Fibroblast of peridontal ligament (primary cell): Measurements from ENCODE around the gene CELSR1.
A peak's percentile ranks its signal among the peaks of the same experiment; 100 is the strongest.

Source experiments
- DNase-seq: peaks from one replicate; pipeline ENCODE4 v3.0.0-alpha.2; 2010; ENCODE audit errors: extremely low read depth

CELSR1 gene

GRCh38 chr22:46448333-46448732, 89.1 kb downstream of the CELSR1 start:
- no peak for DNase-seq

GRCh38 chr22:46447906-46448305, 89.5 kb downstream of the CELSR1 start:
- DNase-seq: no peak

GRCh38 chr22:46446799-46447198, 90.6 kb downstream of the CELSR1 start:
- peak; percentile 16 for DNase-seq

DNA sequence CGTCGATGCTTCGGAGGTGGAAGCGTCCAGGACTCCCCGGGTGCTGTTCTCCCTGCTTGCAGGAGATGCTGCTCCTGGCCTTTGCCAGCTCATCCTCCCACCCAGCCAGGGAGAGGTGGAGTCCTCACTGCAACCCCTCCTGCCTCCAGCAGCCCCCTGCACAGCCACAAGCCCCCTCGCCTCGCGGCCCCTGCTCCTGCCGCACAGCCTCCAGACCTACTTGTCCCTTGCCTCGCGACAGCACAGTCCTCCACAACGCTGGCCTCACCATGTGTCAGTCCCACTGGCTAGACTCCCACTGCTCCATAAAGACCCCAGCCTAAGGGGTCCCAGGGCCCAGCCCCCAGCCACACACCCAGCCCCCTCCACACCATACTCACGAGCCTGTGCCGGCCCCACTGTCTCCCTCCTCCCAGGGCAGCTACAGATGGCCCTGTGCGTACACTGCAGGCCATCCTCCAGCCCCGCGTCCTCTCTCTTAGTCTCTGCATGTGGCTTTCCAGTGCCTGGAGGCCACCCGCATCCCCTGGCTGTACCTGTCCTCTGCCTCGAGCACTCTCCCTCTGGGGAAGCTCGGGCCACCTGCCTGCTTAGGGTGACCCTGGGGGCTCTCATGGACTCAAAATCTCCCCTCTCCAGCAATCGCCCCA, 91.5 kb downstream of the CELSR1 start:
- no peak for DNase-seq

GRCh38 chr22:46444390-46444854, 93.0 kb downstream of the CELSR1 start:
- no peak for DNase-seq

DNA sequence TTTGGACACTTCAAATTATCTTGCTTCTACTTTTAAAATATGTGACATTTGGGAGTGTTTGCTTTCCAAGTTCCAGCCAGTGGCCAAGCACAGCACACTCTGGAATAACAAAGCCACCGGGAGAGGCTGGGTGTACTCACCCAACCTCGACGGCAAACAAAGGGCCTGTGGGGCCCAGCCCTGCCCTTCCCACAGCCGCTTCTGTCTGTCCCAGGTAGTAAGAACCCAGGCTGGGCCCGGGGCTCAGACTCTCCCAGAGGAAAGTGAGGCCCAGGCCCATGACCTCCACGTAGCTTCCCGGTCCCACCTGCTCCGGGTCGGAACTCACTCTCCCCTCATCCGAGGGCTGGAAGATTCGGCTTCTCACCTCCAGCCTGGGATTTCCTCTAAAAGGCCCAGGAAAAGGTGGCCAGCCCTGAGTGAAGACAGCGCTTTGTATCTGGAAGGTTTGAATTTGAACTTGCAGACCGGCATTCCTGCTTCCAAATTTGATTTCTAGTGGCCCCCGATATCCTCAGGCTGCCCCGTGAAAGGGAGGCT, 93.5 kb downstream of the CELSR1 start:
- no peak for DNase-seq

DNA sequence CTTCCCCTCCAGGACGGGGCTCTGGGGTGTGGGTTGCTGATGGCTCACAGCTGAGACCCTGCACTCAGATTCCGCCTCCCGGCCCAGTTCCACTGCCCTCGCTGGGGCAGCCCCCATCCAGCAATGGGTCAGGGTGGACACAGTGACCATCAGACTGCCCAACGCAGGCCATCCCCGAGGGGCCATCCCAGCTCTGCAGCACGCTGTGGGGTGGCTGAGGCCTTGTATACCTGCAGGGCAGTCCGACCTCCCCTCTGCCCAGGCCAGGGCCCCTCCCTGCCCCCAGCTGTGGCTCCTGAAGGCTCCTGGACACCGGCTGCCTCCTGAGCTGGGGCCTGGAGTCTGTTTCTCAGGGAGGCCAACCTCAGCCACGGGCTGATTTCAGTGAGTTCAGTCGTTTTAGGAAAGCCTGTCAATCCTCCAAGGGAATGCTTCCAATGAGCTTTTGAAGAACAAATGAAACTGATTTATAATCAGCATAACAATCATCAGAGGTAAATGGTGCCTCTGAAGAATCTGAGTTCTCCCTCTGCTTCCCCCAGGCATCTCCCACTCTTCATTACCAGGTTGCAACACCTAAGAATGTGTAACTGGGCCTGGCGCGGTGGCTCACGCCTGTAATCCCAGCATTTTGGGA, 95.1 kb downstream of the CELSR1 start:
- no peak for DNase-seq

DNA sequence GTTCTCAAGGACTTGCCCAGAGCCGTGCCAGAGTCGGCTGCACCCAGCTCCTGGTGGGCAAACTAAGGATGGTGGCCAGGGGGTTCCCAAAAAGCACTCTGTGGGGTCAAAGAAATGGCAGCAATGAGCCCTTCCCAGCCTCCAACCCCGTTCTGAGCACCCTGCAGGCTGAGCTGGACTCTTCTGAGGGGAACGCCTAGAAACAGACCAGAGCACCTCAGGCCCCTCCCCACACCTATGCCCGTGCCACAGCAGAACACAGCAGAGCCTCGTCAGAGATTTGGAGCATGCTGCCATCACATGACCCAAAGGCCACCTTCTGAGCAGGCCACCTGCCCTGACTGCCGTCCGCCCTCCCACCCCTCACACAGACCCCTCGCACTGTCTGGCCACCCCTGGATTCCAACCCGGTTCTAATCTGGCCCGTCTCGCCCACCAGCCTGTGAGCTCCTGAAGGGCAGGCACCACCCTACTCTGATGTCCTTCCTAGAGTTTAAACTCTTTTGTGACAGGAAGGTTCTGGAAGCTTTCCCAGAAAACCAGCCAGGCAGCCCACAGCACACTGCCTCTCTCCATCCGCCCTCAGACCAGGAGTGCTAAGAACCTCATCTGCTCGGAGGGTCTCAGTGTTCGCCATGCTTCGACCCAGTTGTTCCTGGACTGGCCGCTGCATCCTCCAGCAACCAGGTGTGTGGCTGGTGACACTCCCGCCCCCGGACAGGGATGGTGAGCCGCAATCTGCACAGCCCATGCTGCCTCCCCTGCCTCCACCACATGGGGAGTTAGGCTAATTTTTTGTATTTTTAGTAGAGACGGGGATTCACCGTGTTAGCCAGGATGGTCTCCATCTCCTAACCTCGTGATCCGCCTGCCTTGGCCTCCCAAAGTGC, 97.6 kb downstream of the CELSR1 start:
- no peak for DNase-seq

- DNase-seq: no peak
These were observed 98.3 kb downstream of the CELSR1 start for GRCh38 chr22:46439111-46439510.

- no peak for DNase-seq
These were observed 99.6 kb downstream of the CELSR1 start for GRCh38 chr22:46437671-46438440.

- DNase-seq: peak; percentile 9
These were observed 100.7 kb downstream of the CELSR1 start for GRCh38 chr22:46436595-46437175.

GRCh38 chr22:46433318-46433717, 104.1 kb downstream of the CELSR1 start:
- no peak for DNase-seq

DNA sequence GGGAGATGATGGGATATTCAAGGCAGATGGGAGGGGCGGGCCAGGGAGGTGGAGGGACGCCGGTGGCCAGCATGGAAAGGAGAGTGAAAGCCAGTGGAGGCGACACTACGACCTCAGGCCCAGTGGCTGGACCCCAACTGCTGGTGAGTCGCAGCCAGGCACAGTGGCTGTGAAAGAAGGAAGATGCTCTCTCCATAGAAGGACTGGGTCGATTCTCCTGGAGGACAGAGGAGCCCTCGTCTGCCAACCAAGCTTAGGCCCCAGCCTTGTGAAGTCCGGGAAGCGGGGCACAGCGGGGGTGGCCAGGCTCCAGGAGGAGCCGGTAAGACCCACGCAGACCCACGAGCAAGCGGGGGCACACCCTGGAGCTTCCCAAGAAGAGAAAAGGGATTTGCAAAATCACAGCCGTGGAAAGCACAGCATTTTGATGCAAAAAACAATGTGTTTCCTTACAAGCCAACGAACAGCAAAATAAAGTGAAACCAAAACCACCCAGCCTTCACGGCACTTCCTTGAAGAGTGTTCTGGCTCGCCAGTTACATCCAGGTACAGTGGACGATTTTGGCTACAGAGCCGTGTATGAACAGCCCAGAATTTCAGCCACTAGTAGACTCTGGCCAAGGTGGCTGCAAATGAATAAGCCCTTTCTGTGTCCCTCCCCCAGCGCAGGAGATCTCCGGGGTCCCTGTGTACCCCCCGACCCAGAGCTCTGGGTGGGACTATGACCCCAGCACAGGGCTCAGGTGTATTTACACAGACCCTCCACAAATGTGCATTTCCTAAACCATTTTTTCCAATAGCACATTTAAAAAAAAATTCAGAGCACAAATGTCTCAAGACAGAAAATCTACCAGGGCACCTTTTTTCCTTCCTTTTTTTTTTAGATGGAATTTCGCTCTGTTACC, 105.0 kb downstream of the CELSR1 start:
- peak; percentile 51 for DNase-seq

GRCh38 chr22:46430961-46431838, 106.2 kb downstream of the CELSR1 start:
- DNase-seq: no peak

DNA sequence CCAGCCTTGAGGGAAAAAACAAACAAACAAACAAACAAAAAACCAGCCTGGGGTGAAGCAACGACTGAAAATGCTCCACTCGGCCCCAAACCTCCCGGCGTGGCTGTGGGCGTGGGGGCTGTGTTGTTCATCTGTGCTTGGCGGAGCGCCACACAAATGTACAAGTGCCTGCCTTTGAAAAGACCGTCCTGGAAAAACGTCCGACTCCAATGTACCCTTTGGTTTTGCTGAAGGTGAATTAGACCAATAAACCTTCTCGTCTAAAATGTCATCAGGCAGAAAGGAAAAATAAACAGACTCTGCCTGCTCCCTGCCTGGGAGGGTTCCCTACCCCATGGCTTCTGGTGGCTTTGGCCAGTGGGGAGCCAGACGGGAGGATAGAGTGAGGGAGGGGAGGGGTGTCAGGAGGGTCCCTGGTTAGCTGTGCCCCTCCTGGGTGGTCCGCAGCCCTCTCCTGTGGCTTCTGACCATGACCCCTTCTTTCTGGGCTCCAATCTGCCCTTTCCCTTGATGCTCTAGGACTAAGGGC, 108.0 kb downstream of the CELSR1 start:
- no peak for DNase-seq

- DNase-seq: no peak
These were observed 108.7 kb downstream of the CELSR1 start for GRCh38 chr22:46428602-46429324.

GRCh38 chr22:46428171-46428570, 109.2 kb downstream of the CELSR1 start:
- no peak for DNase-seq

DNA sequence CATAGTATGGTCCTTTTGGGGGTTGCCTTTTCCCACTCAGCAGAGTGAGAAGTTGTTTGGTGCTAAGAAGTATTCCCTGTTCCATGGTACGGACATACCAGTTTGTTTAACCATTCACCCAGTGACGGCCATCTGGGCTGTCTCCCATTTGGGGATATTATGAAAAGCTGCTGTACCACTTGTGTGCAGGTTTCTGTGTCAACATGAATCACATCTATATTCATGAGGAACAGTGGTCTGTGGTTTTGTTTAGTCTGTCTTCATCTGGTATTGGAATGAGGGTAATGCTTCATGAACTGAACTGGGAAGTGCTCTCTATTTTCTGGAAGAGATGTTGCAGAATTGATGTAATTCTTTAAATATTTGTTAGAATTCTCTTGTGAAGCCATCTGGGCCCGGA, 112.4 kb downstream of the CELSR1 start:
- DNase-seq: peak; percentile 44
